Activated CD8-positive, alpha-beta T cell treated with anti-CD3 and anti-CD28 coated beads for 36 hours (primary cell): ENCODE measurements around the gene ROS1. TPM values are rescaled to one million over a fixed set of nuclear protein-coding genes. Genes with fewer than 3 reads are reported as not detected.

ENCODE experiments used
- ATAC-seq: fragments of 200-7000 bp; cut with Tn5 transposase; one replicate; pipeline ENCODE4 v1.10.0; 2021; ENCODE audit warnings: mild to moderate bottlenecking, moderate library complexity
- CTCF ChIA-PET: fragments of 350-600 bp; sonication (Branson Sonifier 250); formaldehyde crosslinking; loops from one replicate; lab custom pipeline; 2021; ENCODE audit warnings: antibody characterized with exemption; lab: Charles Lee
- POLR2A ChIA-PET: fragments of 350-600 bp; sonication (Branson Sonifier 250); formaldehyde crosslinking; loops from one replicate; lab custom pipeline; 2021; ENCODE audit warnings: antibody characterized with exemption; lab: Charles Lee
- DNase-seq: peaks from one replicate; pipeline ENCODE4 v3.0.0-alpha.2; 2020
- H3K27ac Mint-ChIP-seq: one replicate; pipeline ENCODE4 v1.8.0; 2021; ENCODE audit warnings: mild to moderate bottlenecking, mixed read lengths
- H3K27me3 Mint-ChIP-seq: one replicate; pipeline ENCODE4 v1.8.0; 2021; ENCODE audit warnings: mixed read lengths
- H3K36me3 Mint-ChIP-seq: one replicate; pipeline ENCODE4 v1.8.0; 2021; ENCODE audit warnings: low read depth, mixed read lengths
- H3K4me1 Mint-ChIP-seq: one replicate; pipeline ENCODE4 v1.8.0; 2021; ENCODE audit warnings: low read depth, mixed read lengths
- H3K4me3 Mint-ChIP-seq: one replicate; pipeline ENCODE4 v1.8.0; 2021; ENCODE audit warnings: mild to moderate bottlenecking, moderate library complexity, mixed read lengths
- H3K9me3 Mint-ChIP-seq: one replicate; pipeline ENCODE4 v1.8.0; 2021; ENCODE audit warnings: mixed read lengths
- intact Hi-C: fragments of 100-400 bp; cut with micrococcal nuclease; formaldehyde crosslinking; loops from one replicate; pipeline ENCODE4 v1.10.0; 2022
- total RNA-seq, 2 experiments: library from RNA; stranded (reverse); gene quantifications; one replicate each; pipeline ENCODE4 v1.2.3, GENCODE V29; 2021
- TF ChIP-seq, protein P1 (sequence below): fragments of 200-600 bp; IDR thresholded peaks from one replicate; pipeline ENCODE4 v1.8.0; 2022; ENCODE audit warnings: antibody characterized with exemption, mild to moderate bottlenecking

The ROS1 gene
- total RNA-seq, 2 experiments from 2014 or later = not detected

DNA sequence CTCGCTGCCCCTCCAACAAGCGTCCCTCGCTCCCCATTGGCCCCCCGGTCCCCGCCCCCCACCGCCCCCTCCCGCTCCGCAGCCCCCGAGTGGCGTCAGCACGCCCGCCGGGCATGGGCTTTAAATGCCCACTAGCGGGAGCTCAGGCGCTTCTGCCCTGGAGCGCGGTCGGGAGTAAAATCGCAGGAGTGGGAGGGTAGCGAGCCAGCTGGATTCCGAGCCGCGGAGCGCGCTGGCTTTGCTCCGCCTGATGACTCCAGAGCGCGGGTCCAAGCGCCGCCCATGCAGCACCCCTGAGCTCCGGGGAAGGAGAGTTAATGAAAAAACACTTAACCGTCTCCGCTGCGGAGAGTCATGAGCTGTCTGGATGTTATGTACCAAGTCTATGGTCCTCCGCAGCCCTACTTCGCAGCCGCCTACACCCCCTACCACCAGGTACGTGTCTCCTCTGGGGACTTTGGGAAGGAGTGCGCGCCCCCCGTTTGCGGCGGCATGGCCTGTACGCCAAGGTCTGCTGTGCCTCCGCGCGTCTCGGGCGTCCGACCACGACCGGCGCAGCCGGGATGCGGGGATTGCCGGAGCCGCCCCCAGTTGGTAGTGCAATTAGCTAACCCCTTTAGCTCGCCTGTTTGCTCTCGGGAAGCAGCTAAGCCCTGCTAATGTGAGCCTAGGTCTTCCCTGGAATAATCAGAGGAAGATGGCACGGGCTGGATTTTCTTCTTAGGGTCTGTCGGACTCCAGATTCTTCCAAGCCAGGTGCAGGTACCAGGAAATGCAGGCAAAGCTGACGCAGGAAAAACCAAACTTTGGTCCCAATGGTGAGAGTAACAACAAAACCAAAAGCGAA, 160.1 kb downstream of the ROS1 start, which contains the start of gene VGLL2:
Gene VGLL2, plus strand, starts transcription at position 149 of the 847 bp plus-strand sequence. Its CDS starts 206 bp downstream, at position 355.
- POLR2A ChIA-PET = no interaction called here
- H3K36me3 Mint-ChIP-seq = no peaks in the 10 kb centered on the region
- peaks cover 85% of the 10 kb centered on the region for H3K27me3 Mint-ChIP-seq
- DNase-seq = no peak
- TF ChIP-seq, protein P1, sequence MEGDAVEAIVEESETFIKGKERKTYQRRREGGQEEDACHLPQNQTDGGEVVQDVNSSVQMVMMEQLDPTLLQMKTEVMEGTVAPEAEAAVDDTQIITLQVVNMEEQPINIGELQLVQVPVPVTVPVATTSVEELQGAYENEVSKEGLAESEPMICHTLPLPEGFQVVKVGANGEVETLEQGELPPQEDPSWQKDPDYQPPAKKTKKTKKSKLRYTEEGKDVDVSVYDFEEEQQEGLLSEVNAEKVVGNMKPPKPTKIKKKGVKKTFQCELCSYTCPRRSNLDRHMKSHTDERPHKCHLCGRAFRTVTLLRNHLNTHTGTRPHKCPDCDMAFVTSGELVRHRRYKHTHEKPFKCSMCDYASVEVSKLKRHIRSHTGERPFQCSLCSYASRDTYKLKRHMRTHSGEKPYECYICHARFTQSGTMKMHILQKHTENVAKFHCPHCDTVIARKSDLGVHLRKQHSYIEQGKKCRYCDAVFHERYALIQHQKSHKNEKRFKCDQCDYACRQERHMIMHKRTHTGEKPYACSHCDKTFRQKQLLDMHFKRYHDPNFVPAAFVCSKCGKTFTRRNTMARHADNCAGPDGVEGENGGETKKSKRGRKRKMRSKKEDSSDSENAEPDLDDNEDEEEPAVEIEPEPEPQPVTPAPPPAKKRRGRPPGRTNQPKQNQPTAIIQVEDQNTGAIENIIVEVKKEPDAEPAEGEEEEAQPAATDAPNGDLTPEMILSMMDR = no peak
- no peaks in the 10 kb centered on the region for H3K9me3 Mint-ChIP-seq
- peaks cover 6% of the 10 kb centered on the region for H3K4me1 Mint-ChIP-seq
- peak; percentile 38 for ATAC-seq
- H3K27ac Mint-ChIP-seq = no peak within 1 kb of the TSS
- H3K4me3 Mint-ChIP-seq = peak within 1 kb of the TSS; percentile 29
- CTCF ChIA-PET = no interaction called here
- intact Hi-C loops = no loop called here

DNA sequence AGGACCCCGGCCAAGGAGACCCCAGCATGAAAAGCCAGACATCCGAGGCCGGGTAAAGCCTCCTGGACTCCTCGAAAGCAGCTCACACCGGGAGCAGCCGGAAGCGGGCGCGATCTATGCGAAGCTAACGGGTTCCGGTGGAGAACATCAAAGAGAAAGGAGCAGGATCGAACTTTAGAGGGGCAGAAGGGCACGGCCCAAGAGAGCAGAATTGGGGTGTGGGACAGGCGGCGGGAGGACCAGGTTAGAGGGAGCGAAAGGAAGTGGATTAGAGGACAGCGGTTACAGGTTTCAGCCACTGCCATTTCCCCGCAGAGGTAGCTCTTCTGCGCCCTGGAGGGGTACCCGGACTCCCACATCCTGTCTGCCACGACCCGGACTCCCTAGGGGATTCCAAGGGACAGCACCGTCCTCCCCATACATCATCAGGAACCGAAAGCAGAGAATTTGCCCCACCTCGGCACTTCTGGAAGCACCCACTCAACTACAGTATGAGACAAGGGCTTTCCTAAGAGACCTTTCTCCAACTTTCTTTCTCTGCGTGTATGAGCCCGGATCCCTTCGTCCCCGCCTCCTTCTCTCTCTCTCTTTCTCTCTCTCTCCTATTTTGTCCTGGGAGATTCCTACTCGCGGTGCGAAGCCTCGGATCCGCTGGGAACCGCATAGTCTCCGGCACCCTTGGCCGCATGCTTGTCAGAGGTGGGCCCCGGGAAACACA, 160.9 kb downstream of the ROS1 start:
- Mint-ChIP-seq H3K9me3 (no peaks in the 10 kb centered on the region), H3K27ac (no peak overlapping the region), H3K36me3 (no peaks in the 10 kb centered on the region), H3K4me3 (peak overlapping the region; percentile 29), H3K27me3 (peaks cover 80% of the 10 kb centered on the region), H3K4me1 (peaks cover 5% of the 10 kb centered on the region)
- TF ChIP-seq, protein P1 = no peak
- intact Hi-C loops = no loop called here
- POLR2A ChIA-PET = no interaction called here
- ATAC-seq (peak; percentile 60), DNase-seq (peak; percentile 19)
- CTCF ChIA-PET = no interaction called here

DNA sequence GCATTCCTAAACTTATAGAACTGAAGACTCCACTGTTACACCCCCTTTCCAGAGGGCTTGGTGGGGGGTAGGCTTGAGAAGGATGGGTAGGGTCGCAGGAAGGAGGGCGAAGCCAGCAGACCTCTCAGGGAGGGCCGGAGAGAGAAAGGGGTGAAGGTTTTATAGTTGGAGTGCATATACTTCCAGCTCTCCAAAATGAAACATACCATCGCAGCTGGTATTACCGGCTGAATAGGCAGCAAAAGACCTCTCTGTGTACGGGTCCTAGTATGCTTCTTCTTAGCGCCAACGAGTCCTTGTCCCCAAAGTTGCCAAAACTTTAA, 161.4 kb downstream of the ROS1 start:
- POLR2A ChIA-PET = no interaction called here
- H3K36me3 Mint-ChIP-seq = no peaks in the 10 kb centered on the region
- peaks cover 77% of the 10 kb centered on the region for H3K27me3 Mint-ChIP-seq
- H3K4me1 Mint-ChIP-seq = peaks cover 4% of the 10 kb centered on the region
- H3K27ac Mint-ChIP-seq = no peak overlapping the region
- intact Hi-C loops = no loop called here
- no peak overlapping the region for H3K4me3 Mint-ChIP-seq
- no peaks in the 10 kb centered on the region for H3K9me3 Mint-ChIP-seq
- ATAC-seq (peak; percentile 22), DNase-seq (no peak)
- TF ChIP-seq, protein P1 = no peak
- CTCF ChIA-PET = no interaction called here

DNA sequence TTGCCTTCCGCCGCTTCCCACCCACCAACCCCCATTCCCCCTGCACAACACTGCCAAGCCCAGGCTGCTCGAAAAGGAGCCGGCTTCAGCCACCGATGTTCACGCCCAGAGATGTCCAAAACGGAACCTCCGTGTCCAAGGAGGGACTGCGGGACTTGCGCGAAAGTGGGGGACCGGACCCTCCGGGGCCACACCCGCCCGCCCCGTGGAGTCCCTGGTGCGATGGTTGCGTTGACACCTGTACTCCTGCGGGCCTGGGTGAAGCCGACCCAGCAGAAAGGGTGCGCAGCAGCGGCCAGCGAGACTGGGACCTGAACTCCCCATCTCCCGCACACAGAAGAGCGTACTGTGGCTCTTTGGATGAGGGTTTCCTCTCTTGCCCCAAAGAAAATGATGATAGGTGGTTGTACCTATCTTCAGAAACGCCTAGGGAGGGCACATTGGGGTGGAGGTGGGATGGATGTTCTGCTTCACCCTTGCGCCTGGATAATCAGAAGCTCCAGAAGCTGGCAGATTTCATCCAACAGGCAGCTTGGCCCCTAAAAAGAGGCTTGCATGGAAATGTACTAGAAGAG, 162.3 kb downstream of the ROS1 start:
- Mint-ChIP-seq H3K4me1 (peaks cover 4% of the 10 kb centered on the region), H3K27ac (no peak overlapping the region), H3K4me3 (no peak overlapping the region), H3K9me3 (no peaks in the 10 kb centered on the region), H3K36me3 (no peaks in the 10 kb centered on the region), H3K27me3 (peaks cover 69% of the 10 kb centered on the region)
- ATAC-seq (no peak), DNase-seq (no peak)
- ChIA-PET CTCF (no interaction called here), POLR2A (no interaction called here)
- TF ChIP-seq, protein P1 = no peak
- intact Hi-C loops = no loop called here

DNA sequence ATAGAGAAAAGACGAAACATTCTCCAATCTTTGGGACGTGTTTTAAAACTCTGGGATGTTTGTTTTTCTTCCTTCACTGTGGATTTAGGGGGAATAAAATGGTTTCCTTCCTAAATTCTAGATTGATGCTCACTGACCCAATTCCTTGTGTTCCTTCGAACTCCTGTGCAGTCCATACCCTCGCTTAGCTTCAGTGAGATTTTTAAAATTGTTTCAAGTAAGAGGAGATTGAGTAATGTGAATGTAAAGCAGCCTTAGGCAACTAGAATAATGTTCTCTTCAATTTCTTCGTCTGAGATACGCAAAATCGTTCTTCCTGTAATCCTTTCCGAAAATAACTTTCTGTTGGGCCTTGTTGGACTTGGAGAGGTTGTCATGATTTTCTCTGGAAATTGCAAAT, 162.9 kb downstream of the ROS1 start:
- ChIA-PET POLR2A (no interaction called here), CTCF (no interaction called here)
- TF ChIP-seq, protein P1 = no peak
- intact Hi-C loops = no loop called here
- H3K4me3 Mint-ChIP-seq = no peak overlapping the region
- H3K36me3 Mint-ChIP-seq = no peaks in the 10 kb centered on the region
- no peak overlapping the region for H3K27ac Mint-ChIP-seq
- peaks cover 62% of the 10 kb centered on the region for H3K27me3 Mint-ChIP-seq
- DNase-seq (no peak), ATAC-seq (no peak)
- no peaks in the 10 kb centered on the region for H3K9me3 Mint-ChIP-seq
- peaks cover 4% of the 10 kb centered on the region for H3K4me1 Mint-ChIP-seq
